ENCODE data around the gene FRMPD2.

GRCh38 chr10:48291190-48291589 lies 16.7 kb upstream of the FRMPD2 start:
- TF ChIP-seq POLR2AphosphoS5 (IDR thresholded peaks at IDR 0.05; ENCODE audit: low read depth, low read length) (no peak), SIN3A (IDR thresholded peaks at IDR 0.05; ENCODE audit: borderline replicate concordance, insufficient read depth, low read length) (no peak)

All from PFSK-1 (cell line).